Measurements from ENCODE around the gene SIK2.

Gene SIK2

DNA sequence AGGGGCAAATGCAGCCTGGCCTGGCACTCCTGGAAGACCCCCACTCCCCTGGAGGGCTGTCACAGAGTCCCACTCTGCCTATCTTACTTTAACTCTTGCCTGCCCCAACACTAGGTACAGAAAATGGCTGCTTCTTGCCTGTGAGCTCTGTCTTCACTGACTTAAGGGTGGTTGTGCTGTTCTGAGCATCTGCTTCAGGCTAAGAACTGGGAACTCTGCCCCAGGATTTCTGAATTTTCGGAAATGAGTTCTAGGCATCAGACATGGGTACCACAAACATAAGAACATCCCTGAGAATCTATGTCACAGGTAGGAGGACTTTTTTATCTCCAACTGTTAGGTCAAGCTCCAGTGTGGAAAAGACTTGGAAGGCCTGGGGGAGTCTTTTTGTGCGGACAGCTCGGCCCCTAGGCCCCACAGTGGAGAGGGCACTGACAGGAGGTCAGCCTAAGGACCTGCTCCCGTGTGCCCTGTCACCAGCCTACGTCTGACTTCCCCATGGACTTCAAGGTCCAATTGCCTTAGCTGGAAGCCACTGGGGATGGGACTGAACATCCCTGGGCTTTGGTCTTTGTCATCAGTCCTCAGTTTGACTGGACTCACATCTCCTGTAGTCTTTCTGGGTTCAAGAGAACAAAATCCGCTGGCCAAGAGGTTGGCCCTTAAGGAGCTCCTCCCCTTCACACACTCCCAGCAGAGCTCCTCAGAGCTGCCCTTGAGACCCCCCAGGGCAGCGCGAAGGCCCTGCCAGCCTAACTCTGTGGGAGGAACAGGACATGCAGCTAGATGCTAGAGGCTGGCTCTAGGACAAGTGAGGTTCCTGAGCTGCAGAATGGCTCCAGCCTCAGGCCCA, 132.1 kb downstream of the SIK2 start:
- peak; percentile 30 for DNase-seq

DNA sequence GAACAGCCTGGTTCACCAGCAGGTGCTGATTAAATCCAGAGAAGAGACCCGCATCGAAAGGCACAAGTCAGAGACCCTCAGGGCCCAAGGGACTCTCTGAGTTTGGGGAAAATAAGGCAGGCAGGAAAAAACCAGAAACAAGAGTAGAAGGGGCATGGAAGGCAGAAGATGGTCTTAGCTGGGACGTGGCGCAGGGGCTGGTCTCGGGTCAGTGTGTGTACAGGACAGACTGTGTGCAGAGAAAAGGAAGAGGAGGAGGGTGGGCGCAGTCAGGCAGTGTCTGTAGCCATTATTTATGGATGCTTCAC, 132.7 kb downstream of the SIK2 start:
- DNase-seq, result no peak

DNA sequence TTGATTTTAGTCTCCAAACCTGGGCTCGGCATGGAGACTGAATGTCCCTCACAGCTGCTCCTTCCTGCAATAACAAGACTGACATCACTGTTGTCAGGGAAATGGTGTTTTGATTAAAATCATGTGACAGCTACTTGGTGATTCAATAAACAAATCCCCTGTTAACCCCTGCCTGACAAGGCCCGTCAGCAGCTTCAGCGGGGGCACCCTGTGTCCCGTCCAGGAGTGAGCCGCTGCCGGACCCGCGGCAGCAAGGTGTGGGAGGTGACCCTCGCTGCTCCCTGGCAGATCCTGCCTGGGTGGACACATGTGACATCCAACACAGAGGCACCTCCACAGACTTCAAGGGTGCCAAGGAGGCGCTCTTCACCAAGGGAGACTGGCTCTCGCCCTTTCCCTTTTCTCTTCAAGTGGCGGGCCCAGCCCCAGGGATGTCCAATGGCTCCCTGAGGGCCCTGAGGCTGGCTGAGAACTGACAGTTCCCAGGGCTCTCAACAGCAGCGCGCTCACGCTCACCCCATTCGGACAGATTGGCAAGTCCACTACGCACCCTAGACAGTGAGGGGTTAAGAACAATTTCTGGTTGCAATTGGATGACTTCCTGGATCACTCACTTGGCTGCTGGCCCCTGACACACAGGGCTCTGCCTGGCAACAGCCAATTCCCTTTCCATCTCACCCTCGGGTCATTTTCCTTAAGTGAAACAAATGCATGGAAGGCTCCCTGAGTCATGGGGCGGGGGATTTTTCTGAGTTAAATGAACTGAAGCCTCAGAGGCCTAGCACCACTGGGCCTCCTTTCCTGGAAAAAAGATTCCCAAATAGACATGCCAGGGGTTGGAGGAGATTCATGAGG, 133.2 kb downstream of the SIK2 start:
- peak; percentile 94 for DNase-seq

DNA sequence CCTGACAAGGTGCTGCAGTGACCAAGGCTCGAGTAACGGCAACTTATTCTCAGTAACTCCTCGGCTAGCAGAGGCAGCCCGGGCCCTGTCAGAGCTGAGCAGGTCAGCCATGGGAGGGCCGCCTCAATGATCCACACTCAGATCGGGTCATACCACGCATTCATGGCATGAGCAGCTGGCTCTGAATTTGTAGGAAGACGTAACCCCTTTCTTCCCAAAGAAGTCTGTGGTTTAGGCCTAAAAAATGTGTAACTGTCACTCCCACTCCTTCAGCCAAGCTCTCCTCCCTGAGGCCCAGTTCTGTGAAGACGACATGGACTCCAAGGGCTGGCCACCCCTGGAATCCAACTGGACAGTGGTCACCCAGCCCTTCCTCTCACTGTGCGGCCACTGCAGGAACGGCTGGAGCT, 133.9 kb downstream of the SIK2 start:
- no peak for DNase-seq

DNA sequence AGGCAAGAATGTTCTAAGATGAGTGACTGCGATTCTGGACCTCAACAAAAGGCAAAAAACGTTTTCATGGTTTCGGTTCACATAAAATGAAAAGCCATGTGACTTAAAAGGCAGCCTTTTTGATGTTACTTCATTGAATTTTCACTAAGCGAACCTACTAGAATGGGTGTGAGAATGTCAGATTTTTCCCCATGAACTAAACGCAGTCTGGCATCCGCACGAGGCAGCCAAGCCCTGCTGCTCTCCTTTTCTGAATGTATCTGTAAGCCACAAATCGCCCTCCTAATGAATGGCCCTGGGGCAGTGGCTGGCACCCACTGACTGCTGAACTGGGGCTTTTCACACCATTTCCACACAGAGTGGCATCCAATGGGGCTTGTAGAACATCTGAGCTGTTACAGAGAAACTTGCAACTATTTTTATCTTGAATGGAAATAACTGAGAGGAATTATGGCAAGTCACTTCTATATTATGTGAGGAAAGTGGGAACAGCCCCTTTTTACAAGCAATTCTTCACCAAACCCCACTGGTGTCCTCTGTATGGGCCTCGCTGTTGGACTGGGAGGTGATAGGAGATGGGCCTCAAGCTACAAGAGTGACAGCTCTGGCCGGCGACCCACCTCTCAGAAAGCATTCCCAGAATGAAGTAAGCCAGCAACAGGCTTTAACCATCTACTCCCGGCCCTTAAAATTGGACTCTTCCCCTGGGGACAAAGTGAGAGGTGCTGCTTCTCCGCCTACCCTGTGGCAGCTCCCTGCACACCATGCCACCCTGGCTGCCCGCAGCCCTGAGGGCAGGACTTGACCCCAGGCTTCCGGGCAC, 134.6 kb downstream of the SIK2 start:
- peak; percentile 35 for DNase-seq

DNA sequence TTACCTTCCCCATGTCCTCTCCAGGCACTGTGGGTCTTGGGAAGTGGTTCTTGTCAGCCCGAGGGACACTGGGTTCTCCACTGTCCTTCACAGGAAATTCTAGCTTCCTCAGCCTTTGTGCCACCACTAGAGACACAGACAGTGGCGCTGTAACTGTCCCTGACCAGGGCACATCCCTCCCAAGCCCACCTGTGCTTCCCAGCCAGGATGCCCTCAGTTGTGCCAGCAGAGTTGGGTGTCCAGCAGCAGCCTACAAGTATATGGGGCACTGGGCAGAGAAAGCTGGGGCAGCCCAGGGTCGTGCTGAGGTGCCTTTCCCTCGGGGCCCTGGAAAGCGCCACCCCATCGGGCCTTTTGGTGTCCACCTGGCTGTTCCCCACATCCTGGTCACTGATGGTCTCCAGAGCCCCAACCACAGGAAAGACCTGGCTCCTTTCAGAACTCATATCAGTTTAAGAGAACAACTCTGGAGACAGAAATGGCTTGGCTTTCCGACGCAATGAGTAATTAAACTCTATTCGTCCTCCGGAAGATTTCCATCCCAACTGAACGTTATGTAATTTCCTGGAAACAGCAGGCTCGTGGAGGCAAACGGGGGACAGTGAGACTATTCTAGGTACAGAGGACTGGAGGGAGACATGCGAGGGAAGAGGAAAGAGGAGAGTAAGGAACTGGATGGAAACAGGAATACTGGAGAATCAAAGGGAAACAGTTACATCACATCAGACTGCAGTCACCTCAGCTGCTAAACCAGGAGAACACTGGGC, 135.4 kb downstream of the SIK2 start:
- peak; percentile 18 for DNase-seq

DNA sequence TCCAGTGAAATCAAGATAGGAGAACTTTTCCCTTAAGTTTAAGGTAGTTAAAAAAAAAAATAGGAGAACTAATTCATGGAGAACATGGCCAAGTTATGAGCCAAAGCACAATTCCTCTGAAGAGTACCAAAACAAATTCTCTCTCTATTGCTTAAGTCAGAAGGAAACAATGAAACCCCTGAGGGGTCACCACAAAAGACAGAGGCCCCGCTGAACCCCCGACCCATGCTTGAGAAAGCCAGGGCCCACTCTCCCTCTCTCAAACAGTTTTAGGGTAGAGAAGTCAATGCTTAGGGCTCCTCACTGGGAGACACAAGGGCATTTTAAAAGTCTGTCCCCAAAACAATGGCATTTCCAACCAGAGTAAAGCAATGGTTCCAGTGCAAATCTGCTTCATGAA, 137.1 kb downstream of the SIK2 start:
- DNase-seq, result no peak

DNA sequence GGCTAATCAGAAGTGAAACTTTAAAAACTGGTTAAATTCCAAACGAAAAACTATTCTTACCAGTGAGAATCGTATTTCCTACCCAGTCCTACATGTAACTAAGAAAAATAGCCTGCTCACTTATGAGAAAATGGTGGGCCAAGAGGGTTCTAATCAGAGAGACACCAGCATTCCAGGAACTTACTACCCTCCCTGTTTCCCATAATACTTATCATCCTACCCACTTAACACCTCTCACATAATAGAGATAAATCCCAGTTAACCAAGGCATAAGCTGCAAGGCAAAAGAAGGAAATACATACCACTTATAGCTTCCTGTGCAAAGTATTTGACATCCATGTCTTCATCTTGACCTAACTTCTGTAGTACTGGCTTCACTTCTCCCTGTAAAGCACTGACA, 139.5 kb downstream of the SIK2 start:
- no peak for DNase-seq

DNA sequence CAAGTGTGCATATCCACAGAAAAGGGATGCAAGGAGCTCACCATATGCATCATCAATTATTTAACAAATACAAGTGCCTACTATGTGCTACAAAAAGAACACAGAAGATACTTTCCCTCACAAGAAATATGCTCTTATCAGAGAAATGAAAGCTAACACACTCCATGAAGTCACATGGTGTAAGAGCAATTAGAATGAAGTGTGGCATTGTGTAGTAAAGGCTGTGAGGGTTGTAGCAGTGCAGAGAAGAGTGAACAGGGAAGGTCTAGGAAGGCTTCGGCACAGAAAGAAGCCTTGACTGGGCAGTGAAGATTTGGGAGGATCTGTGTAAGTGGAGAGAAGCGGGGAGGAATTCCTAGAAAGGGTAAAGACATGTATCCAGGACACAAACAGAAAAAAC, 141.5 kb downstream of the SIK2 start:
- no peak for DNase-seq

DNA sequence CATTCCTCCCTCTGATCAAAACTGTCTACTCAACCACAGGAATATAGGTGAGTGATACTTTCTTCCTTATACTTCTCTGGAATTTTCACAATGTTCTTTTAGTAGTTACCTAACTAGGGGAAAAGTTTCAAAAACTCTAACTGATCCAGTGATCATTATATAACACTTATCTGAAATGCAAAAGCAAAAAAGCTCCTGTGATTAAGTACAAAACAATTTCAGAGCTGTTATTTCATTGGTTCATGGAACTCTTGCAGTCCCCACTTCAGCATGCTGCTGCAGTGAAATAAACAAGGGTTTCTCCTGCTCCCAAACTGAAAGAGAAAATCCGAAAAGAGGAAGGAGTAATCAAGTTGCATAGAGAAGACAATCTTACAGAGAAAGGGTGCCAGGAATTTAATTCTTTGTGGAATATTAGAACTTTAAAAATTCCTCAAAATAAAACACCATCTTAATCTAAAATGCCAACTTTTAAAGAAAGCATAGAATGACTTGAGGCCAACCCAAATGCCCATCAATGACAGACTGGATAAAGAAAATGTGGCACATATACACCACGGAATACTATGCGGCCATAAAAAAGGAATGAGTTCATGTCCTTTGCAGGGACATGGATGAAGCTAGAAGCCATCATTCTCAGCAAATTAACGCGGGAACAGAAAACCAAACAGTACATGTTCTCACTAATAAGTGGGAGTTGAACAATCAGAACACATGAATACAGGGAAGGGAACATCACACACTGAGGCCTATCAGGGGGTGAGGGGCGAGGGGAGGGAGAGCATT, 143.7 kb downstream of the SIK2 start:
- no peak for DNase-seq

DNA sequence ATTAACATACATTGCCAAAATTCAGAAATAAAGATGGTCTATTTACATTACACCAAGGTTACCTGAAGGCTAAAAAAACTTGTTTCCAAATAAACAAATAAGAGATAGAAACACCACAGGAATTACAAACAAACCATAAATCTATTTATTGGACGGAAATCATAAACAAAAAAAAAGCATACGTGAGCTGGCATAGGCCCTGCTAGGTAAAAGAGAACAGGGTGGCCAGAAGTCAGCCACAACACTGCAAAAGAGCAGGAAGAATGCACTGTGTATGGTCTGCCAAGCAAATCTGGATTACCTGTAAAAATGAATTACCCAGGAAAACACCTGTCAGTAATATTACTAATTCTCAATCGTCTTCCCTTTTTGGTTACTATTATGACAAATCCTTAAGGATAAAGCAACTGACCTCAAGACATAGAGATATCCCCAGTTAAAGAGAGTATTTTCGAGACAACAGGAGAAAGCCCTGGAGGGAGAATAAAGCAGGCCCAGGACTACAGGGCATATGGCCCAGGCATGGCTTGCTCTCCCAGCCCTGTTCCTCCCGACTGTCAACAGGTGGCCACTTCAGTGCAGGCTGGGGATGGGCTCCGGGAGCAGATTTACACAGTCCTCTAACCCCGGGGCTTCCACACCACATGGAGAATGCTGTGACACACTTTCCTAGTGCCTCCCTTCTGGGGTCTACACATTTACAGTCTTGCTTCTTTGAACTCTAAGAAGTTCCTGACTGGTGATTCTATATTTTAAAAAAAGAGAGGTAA, 146.0 kb downstream of the SIK2 start:
- no peak for DNase-seq

DNA sequence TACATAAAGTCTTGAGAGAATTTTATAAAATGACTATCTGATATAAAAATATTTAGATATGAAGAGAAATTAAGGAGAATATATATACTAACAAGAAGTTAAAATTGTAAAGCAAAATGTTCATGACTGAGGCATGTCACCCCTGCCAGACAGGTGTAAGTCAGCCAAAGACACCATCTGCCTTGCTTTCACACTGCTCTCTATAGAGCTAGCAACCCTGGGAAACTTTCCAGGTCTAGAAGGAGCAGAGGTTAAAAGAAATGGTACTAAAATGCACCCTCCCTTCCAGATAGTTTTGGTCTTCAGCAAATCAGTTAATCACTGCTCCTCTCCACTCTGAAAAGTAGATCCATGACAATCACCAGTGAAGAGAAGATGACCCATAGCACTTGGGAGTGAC, 147.4 kb downstream of the SIK2 start:
- no peak for DNase-seq

DNA sequence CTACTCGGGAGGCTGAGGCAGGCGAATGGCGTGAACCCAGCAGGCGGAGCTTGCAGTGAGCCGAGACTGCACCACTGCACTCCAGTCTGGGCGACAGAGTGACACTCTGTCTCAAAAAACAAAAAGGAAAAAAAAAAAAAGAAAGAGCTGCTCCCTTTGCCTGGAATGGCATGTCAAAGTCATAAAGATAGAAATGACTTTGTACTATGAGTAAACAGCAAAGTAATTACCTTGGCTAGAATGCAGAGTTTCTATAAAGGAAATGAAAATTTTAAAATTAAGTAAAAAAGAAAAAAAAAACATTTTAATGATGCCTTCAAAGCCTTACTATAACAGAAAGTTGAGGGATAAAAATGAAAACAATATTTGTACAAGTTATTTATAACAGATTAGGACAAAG, 153.8 kb downstream of the SIK2 start:
- DNase-seq, result no peak

DNA sequence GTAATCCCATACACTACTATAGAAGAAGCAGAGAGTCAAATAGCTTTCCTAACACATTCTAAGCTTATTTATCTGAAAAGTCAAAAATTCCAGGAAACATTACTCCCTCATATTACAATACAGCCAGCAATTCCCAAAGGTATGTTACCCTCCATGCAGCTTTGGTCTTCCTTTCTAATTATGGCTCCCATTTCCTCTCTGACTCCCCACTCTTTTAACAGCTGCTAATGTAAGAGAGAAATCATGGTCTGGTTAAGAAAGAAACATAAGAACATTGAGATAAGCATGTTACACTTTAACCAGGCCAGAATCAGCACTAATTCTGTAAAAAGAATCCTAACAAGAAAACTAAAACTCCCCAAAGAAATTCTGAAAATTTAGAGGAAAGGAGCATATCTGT, 157.1 kb downstream of the SIK2 start:
- no peak for DNase-seq

DNA sequence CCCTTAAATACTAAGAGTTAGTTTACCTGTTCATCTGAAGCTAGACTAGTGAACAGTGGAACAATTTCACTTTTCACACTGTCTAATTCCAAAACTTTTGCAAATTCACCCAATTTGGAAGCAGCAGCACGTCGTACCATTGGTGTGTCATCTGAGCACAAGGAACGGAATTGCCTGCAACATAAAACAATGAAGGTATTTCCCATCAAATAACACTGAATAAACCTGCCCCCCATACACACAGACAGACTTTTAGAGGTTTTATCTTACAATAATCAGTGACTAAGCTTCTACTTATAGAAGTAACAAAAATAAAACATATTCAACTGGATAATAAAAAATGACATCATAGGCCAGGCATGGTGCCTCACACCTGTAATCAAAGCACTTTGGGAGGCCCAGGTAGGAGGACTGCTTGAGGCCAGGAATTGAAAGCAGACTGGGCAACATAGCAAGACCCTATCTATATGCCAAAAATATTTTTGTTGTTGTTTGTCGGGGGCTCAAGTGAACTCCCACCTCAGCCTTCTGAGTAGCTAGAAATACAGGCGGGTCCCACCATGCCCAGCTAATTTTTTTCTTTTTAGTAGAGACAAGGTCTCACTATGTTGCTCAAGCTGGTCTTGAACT, 157.6 kb downstream of the SIK2 start:
- DNase-seq, result no peak

DNA sequence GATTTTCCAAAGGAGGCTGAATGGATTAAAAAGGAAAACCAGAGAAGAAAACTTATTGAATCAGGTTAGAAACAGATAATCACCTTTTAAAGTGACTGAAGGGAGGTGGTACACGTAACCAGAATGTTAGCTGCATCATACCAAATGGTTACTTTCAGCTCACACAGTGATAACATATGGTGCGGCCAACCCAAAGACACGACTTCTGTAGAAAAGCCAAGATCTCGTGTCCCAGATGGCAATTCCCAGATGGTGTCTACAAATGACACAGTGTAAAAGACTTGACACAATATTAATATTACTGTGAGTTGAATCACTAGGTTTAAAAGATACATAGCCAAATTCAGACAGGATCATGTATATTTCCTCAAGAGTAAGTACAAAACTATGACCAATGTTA, 158.8 kb downstream of the SIK2 start:
- no peak for DNase-seq

DNA sequence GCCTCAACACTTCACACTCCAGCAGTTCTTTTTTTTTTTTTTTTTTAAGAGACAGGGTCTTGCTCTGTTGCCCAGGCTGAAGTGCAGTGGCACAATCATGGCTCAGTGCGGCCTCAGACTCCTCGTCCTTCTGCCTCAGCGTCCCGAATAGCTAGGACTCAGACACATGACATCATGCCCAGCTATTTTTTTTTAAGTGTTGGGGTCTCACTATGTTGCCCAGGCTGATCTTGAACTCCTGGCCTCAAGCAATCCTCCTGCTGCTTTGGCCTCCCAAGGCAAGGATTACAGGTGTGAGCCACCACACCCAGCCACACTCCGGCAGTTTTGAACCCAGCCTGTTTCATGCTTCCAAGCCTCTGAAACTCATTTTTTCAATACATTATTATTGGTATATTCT, 160.3 kb downstream of the SIK2 start:
- no peak for DNase-seq

DNA sequence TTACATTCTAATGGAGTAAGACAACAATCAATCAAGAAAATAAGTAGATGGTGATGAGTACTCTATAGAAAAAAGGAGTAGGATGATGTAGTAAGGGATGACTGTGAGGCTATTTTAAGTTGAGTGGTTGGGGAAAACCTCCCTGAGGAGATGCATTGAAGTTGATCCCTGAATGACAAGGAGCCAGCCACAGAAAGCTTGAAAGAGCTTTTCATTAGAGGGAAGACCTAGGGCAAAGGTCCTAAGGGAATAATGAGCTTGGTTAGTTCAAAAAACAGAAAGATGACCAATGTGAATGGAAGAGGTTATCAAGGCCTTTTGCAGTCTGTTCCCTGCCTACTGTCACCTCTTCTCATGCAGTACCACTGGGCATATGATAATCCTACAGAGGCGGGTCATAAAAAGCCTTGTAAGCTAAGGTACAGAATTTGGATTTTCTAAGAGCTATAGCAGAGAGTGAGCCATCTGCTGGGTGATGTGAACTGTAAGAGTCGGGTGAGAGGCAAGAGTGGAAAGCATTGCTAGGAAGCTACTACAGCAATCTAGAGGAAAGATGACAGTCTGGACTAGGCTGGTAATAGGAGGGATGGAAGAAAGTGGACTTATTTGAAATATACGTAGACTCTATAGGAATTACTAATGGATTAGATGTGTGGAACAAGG, 160.9 kb downstream of the SIK2 start:
- DNase-seq, result no peak

DNA sequence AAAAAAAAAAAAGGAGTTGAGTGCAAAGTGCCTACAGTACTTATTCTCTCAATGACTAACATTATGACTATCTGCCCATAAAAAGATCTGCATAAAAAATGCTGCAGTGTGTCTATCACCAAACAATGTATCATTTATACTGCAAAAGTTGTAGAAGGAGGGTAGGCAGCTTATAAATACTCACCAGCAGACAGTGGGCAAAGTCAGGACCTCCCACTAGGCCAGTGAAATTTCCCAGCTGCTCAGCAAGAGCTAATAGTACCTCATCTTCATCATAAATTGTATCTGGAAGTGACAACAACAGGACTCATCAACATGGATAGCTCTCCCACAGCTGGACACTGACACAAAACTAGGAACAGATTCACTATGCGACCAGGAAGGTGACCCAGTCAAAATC, 162.4 kb downstream of the SIK2 start:
- DNase-seq, result no peak

All from eye (tissue), 1 donor.